Activated T-cell treated with anti-CD3 and anti-CD28 coated beads for 24 hours (primary cell): ENCODE measurements around the gene ZNF423.
"Not testable (repeated sequence)": the region's sequence is repeated elsewhere in the genome, so short reads cannot be mapped to it uniquely, and the experiment has no call there.

ENCODE experiments used
- DNase-seq: peaks from one replicate; pipeline ENCODE4 v3.0.0-alpha.2; 2020; ENCODE audit warnings: low read depth

The ZNF423 gene

DNA sequence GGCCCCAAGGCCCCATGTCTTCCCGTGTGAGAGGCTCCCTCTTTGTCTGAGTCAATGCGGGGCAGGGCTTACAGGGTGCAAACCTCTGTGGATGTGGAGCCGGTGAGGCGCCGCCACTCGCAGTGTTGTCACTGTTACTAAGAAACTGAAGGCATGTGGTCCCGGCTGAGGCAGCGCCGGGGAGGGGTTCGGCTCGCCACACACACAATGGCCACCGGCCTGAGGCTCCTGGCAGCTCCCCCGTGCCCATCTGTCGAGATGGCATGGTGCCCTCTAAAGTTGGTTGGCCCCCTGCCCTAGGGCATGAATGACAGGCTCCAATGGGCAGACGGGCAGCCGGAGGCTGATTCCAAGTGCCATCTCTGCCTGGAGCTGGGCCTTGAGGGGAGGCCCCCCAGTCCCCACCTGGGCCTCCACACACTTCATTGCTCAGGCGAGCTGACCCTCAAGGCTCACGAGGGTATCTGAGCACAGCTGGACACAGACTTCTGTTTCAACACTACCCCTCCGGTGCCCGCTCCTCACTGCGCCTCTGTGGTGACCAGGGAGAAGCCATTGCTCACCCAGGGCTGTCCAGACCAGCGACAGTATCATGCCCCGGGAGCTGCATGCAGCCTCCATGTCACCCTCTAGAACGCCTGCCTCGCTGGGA lies 345.1 kb downstream of the ZNF423 start:
- DNase-seq, result no peak

DNA sequence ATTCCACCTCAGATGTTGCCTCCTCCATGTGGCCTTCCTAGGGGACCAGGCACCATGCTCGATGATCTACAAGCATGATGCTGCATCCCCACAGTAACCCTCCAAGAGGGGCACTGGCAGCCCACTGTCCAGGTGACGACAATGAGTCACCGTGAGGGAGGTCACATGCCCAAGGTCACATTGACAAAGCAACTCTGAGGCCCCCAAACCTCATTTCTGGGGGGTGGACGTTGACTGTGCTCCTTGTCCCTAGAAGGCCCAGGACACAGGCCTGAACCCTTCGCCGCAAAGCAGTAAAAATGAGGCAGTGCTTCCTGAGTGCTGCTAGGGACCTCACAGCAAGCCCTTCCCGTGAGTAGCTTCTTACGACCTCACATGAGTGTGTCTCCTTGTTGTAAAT lies 345.8 kb downstream of the ZNF423 start:
- no peak for DNase-seq

DNA sequence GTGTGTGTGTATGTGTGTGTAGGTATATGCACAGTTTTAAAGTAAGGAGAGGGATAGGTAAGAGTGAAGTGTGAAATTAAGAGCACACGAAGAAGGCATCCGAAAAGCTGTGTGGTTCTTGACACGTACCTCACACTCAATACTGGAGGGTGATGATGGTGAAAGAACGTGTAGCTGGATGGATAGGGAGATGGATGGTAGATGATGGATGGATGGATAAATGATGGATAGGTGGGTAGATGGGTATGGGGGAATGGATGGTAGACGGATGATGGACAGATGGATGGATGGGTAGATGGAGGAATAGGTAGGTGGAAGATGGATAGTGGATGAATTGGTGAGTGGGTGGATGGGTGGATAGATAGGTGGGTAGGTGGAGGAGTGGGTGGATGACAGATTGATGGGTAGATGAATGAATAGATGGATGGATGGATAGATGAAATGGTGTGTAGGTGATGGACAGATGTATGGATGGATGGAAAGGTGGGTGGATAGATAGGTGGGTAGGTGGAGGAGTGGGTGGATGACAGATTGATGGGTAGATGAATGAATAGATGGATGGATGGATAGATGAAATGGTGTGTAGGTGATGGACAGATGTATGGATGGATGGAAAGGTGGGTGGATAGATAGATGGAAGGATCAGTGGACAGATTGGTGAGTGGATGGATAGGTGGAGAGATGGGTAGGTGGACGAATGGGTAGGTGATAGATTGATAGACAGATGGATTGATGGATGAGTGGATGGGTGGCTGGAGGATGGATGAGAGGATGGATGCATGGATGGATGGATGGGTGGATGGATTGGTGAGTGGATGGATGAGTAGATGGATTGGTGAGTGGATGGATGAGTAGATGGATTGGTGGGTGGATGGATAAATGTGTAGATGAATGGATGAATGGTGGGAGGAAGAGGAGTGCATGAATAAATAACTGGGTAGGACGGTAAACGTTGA lies 349.6 kb downstream of the ZNF423 start:
- DNase-seq, result not testable (repeated sequence)

DNA sequence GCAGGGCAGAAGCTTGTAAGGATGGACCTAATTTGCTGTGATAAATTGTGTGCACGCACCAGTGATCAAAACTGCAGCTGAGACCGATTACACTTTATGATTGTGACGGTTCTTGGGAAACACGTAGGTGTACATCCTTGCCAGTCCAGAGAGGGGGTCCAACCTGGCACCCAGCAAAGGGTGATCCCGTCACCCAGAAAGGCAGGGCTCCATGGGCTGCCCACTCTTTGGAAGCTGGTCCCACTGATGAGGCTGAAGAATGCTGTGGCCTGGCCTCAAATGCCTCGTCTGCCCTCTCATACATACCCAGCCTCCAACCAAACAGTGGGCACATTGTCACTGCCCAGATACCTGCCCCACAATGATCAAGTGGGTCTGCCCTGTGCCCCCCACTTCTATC lies 350.4 kb downstream of the ZNF423 start:
- no peak for DNase-seq

DNA sequence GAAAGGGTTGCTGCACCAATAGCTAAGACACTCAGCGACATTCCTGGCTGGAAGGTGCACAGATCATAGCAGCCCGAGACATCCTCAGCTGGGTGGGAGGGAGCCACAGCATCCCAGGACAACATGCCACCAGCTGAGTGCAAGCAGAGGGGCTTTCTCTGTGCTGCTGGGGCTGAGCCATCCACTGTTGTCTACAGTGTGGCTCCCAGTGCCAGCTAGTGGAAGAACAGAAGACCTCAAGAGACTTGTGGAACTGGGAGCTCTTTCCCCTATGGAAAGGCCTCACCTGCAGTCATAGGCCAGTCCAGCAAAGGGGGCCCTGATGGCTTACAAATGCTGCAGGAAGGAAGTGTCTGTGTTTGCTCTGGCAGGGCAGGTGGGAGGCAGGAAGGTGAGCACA lies 351.3 kb downstream of the ZNF423 start:
- no peak for DNase-seq

DNA sequence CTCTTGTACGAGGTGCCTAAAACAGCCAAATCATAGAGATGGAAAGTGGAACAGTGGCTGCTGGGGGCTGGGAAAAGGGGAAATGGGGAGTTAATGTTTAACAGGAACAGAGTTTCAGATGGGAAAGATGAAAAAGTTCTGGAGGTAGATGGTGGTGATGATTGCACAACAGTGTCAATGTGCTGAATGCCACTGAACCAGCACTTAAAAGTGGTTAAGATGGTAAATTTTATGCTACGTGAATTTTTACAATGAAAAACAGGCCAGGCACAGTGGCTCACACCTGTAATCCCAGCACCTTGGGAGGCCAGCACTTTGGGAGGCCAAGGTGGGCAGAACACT lies 351.9 kb downstream of the ZNF423 start:
- no peak for DNase-seq

DNA sequence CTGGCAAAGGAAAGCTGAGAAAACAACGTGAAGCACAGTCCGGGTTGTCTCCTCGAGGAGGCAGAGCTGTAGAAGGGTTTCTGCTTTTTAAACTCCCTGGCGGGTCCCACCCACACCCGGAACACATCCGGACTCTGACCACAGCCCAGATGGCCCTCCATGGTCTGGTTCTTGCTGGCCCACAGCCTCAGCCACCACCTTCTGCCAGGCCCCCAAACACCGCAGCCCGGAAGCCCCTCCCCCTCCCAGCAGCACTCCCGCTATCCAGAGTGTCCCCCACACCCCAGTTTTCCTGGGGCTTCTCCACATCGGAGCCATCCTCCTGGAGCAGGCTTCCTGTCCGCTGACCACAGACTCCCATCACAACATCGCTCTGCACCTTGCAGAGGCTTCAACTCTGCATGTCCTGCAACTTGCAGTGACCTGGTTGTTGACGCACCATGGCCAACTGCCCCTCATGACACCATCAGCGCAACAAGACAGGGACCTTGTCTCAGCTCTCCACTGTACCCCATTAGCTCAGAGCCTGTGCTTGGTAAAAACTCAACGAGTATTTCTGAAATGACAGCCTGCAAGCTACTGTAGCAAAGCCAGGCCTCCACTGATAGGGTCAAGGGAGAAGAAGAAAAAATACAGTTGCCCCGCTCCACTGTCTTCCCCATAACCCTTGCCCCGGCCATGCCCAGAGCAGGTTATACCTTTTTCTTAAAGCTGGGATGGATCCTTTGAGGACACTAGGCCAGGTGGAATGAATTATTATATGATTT lies 352.5 kb downstream of the ZNF423 start:
- DNase-seq, result no peak

DNA sequence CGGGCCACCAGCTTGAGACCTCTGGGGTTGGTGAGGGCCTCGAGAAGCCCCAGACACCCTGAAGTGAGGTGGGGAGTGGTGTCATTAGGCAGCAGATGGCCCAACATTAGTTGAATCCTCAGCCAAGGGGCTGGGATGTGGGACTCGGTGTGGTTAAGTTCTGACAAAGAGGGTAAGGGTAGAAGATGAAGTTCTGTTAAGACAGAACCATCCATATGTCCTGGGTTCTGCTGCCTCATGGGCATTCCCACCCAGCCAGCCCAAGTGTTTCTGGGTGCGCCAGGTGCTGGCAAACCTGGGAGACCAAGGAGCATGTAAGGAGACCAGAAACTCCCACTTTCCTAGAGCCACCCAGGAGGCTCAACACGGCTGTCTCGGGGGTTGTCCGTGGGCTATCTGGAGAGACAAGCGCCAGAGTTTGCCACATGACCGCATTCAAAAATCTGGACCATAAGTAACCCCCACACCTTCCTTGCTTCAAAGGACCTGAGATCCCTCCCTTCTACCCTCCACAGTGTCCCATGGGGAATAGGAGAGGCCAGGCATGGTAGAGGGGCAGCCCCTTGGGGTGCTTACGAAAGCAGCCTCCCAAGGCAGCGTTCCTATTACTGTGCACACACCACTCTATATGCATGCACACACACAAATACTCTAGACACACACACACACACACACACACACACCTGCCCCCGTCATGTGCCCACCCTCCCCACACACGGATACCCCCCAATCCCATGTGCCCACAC lies 353.6 kb downstream of the ZNF423 start:
- DNase-seq, result no peak

DNA sequence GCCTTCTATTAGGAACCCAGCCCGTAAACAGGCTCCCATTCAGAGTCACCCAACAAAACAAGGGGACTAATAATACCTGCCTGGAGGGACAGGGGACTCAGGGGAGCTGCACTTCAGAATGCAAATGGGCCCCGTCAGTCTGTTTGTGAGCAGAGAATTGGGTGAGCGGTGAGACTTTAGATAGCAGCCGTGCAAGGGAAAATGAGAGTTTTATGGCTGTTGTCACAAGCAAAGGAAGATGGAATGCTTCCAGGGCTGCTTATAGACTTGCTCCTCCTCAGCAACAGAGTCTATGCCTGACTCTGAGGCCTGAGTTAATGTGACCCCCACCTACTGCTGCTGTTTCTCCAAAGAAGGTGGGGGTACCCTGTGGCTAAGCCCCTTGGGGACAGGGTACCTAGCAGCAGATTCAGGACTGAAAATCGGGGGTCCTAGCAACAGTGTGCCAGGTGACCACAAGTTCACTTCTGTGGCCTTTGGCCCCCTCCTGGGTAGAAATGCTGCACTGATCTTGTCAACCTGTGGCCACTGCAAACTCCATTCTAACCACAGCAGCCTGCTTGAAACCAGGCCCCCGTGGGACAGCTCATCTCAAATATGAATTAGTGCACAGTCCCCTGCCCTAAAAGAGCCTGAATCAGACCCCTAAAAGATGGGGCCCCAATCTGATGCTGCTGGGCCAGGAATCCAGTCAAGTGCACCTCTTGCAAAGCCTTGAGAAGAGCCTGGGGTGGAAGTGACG lies 355.9 kb downstream of the ZNF423 start:
- no peak for DNase-seq

DNA sequence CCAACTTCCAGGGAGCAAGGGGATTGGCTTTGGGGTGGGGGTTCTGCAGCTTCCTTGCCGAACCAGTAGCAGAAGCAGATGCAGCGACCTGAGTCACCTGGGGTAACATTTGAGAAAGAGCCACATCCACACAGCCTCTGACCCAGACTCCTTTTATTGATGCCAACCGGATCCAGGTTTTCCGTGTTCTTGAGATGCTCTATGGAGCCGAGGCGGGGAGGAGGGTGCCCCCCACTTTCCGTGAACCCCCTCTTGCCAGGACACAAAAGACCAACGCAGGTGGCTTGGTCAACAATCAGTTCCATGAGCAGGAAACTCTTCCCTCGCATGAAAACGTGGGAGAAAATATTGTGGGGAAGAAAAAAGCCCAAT lies 356.5 kb downstream of the ZNF423 start:
- DNase-seq, result no peak

DNA sequence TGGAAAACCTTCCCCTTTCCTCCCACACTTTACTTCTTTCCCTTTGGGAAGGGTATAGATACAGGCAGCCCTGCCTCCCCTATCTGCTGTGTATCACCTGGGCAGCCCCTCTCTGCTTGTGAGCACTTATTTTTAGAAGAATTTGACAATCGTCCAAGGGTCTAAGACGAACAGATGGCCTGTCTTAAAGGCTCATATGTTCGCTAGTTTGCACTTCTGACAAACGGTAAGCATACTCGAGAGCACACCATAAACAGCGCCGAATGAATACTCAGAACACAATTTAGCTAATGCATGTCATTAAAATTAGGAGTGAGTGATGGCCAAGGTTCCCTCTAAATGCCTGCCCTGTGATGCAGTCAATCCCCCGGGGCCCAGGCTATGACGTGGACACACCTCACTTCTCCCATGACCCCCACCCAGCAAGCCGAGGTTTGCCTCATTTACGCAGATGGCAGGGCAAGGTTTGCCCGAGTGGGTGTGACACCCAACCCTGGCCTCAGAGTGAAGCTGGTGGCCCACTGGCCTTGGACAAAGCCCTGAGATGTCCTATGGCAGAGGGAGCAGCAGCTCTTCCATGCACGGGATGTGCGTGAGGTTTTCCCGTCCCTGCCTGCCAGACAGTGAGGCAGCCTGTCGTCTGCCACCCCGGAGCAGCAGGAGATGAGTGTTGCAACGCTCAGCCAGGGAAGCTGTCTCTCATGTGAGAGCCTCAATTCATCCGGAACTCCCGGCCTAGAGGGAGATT lies 357.1 kb downstream of the ZNF423 start:
- DNase-seq, result no peak

DNA sequence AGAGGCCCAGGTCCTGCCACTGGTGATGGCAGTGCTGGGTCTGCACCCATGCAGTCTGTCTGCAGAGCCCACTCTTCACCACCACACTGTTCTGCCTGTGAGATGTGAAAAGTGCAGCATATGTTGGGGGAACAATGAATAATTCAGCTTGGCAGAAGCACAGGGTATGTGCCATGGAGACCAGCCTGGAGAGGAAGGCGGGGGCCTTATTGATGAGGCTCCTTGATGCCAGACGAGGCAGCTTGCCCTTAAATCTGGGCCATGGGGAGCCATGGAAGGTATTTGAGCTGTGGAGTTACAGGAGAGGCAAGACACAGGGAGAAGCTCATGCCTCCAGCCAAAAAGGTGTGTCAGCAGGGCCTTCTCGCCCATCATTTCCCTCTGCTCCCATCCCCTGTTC lies 357.6 kb downstream of the ZNF423 start:
- no peak for DNase-seq

DNA sequence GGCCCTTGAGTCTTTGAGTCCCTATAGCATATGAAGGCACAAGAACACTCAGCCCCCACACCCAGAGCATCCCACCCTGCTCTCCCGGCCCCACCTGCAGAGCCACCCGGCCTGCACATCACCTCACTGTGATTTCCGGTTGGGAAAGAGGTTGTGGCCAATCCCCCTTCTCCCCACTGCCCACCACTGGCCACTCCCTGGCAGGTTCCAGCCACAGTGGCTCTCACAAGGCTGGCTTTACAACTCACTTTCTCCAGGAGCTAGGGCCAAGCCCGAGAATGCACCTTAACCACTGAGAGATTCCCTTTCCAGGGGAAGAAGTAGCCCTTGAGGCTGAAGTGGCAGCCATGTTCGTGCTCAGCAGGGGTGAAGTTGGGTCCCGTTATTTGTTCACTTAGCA lies 358.4 kb downstream of the ZNF423 start:
- DNase-seq, result no peak

DNA sequence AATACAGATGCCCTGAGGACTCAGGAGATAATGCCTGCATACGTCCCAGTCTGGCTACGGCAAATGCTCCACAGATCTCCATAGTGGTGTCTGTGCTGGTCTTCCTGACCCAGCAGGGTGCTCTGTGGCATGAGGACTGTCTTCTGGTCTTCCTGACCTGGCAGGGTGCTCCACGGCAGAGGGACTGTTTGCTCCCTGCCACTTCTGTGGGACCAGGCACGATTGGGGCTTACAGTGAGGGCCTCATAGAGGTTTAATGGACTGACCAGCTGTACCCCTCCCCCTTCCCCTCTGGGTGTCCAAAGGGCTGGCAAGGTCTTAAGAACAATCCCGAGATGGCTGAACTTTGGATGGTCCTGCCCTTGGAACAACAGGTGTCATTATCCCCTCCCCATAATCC lies 359.3 kb downstream of the ZNF423 start:
- no peak for DNase-seq

DNA sequence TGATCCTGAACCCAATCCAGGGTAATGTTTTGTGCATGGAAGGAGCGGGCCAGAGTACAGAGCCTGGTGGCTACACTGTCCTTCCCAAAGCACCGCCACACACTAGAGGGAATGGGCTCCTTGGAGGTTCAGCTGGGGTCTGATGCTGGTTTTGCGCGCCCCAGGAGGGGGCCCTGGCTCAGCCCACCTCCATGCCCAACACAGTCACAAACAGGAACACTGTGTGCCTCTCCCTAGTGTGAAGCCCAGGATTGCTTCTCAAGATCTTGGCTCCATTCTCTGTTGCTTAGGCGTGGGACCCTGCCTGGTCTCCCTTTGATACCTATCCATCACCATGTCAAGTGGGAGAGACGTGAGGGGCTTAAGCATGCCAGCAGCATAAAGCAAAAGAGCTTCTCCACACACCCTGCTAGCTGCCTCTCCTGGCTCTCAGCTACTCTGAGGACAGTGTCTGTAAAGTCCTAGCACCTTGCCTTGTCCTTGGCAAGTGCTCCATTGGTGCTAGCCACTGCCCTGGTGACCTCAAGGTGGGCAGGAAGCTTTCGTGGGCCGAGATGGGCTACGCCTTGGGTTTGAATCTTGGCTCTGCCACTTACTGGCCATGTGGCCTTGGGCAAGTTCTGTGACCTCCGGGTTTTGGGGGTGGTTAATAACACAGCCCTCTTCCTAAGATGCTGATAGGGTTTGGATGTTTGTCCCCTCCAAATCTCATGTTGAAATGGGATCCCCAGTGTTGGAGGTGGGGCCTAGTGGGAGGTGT lies 360.1 kb downstream of the ZNF423 start:
- no peak for DNase-seq

DNA sequence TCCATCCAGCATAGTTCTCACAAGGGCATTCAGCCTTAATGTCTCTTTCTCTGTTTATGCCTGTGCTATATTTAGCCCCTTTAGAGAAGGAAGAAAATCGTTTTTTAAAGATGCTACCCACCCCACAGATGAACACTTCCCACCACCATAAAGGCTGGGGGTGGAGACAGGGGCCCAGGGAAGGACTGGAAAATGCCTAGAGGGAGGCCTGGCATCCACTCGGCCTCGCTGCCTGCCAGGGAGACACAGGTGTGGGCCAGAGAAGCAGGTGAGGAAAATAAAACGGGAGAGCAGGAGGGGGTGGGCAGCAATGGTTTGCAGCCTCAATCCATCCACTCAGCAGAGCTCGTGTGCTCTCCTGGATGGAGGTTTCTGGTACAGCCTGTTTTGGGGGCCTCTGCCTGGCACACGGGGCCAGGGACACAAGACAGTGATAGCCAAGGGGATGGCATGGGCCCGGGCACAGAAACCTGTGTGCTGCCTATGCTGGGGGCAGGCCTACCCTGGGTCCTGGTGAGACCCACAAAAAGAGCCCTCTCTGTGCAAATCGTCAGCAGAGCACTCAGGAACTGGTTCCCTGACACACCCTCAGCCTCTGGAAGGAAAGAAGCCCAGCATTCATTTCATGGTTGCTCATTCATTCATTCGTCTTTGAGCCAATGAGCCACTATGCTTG lies 360.9 kb downstream of the ZNF423 start:
- DNase-seq, result no peak

DNA sequence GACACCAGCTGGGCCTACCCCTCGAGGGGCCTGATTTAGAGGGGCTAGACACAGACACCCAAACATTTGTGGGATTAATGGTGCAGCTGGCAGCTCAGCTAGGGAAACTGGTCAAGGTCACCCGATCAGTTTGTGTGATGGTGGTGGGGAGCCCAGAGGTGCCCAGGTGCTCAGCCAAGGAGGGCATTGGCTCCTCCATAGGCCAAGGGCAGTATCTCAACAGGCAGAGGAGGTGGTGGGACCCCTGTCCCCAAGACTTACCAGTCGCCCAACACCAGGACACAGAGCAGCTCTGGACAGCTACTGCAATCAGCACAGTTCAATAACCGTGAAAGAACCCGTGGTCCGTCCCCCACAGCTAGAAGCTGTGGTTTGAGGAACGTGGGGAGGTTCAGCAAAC lies 361.4 kb downstream of the ZNF423 start:
- DNase-seq, result no peak

DNA sequence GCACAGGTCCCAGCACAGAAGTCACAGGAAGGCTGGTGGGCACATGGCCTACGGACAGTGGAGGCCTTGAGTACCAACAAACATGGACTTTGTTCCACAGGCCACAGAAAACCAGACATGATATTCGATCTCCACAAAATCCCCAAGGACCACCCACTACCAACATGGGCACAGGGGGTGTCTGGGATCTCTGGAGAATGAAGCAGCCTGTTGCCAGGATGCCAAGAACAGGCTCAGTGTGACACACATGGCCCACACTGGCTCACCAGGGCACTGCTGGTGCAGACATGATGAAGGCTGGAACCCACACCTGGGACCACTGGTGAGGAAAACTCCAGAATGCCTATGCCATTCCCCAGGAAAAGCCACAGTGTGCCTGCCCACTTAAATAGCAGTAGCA lies 362.1 kb downstream of the ZNF423 start:
- no peak for DNase-seq

DNA sequence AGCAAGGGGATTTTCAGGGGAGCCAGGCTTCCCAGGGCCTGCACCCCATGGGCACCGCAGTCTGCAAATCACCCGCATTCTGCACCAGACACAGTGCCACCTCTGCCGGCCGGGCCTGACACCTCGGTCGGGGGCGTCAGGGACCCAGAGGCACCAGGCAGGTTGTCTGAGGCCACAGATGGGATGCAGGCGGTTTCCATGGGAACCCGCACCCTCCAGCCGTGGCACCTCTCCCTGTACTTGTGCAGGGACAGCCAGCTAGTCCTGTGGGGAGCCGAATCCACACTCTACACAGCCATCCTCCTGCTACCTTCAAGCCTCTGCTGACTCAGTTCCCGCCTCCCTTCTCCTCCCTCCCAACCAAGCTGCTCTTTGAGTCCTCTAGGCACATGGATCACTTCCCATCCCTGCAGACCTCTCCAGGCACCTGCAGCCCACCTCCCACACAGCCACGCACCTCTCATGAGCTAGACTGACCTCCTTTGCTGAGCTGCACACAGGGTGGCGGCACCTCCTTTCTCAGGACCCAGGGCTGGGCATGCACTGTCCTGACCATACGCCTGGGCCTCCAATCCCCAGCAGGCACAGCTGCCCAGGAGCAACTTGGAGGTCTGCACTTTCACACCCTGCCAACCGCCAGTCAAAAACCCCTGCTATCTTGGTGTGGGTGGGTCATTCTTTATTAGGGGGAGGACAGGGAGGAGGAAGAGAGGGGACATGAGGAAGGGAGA lies 362.9 kb downstream of the ZNF423 start:
- DNase-seq, result no peak
